Tibial artery (tissue), 4 donors: ENCODE data around the gene FARSA.
"Not testable (repeated sequence)": the region's sequence is repeated elsewhere in the genome, so short reads cannot be mapped to it uniquely, and the experiment has no call there.

Experiments used
- DNase-seq, 2 donors: peaks; one replicate each; pipeline ENCODE4 v3.0.0-alpha.2; 2019
- H3K27ac ChIP-seq, 2 donors: fragments of 200-600 bp; sonication (generic) in 1 of 2; 1 replicate in 1 of 2; 2 replicates in 1 of 2; pipeline ENCODE4 v1.5.1; 2018 to 2019; ENCODE audit warnings: mild to moderate bottlenecking in 1 of 2
- H3K27me3 ChIP-seq, 2 donors: fragments of 200-600 bp; sonication (generic) in 1 of 2; one replicate each; pipeline versions ENCODE4 v1.5.1 to v1.6.0; 2016 to 2019
- H3K36me3 ChIP-seq, 3 donors: fragments of 200-600 bp; sonication (generic) in 2 of 3; one replicate each; pipeline ENCODE4 v1.5.1; 2016 to 2019; ENCODE audit warnings: mild to moderate bottlenecking in 2 of 3
- H3K4me1 ChIP-seq, 4 donors: fragments of 200-600 bp; sonication (generic) in 2 of 4; 1 replicate in 3 of 4; 2 replicates in 1 of 4; pipeline ENCODE4 v1.5.1; 2016 to 2019
- H3K4me3 ChIP-seq, 2 donors: fragments of 200-600 bp; sonication (generic) in 1 of 2; 1 replicate in 1 of 2; 2 replicates in 1 of 2; pipeline ENCODE4 v1.5.1; 2018 to 2019; ENCODE audit warnings: mild to moderate bottlenecking in 2 of 2
- H3K9me3 ChIP-seq, 3 donors: fragments of 200-600 bp; sonication (generic) in 1 of 3; one replicate each; pipeline ENCODE4 v1.5.1; 2016 to 2019
- CTCF ChIP-seq, 2 experiments: fragments of 200-600 bp in 1 of 2; fragments of 450-650 bp in 1 of 2; IDR thresholded peaks; one replicate each; pipeline ENCODE4 v1.5.1; 2017 to 2019; ENCODE audit warnings: antibody characterized with exemption in 2 of 2, mild to moderate bottlenecking in 1 of 2, moderate library complexity in 1 of 2
- intact Hi-C: fragments of 100-400 bp; cut with DNase I; formaldehyde crosslinking; loops from one replicate; pipeline ENCODE4 v1.15.0; 2023; ENCODE audit warnings: low total_unique reads

Gene FARSA

GRCh38 chr19:12933287-12934072 is at the start of gene FARSA:
Gene FARSA (minus strand): TSS chr19:12933711. CDS start chr19:12933696, 15 bp downstream.
- Histone ChIP-seq H3K27me3 (no peaks in the 10 kb centered on the region), H3K36me3 (peaks cover 16 to 26% (median 21%) of the 10 kb centered on the region in 3 donors), H3K4me1 (peaks cover 0 to 28% (median 25%) of the 10 kb centered on the region in 4 donors), H3K4me3 (peak within 1 kb of the TSS; percentile 91 to 99), H3K27ac (peak within 1 kb of the TSS; percentile 85 to 86), H3K9me3 (no peaks in the 10 kb centered on the region)
- TF ChIP-seq CTCF (IDR thresholded peaks at IDR 0.05) = no peak
- intact Hi-C loops = no loop called here
- peak; percentile 93 to 96 for DNase-seq

GRCh38 chr19:12983091-12983490 is 49.6 kb upstream of the FARSA start:
- peak overlapping the region; percentile 36 to 50 for H3K27ac ChIP-seq

GRCh38 chr19:12982648-12983047 is 49.1 kb upstream of the FARSA start:
- peaks cover 0 to 30% (median 13%) of the 10 kb centered on the region in 4 donors for H3K4me1 ChIP-seq
- H3K9me3 ChIP-seq = no peaks in the 10 kb centered on the region
- no peak overlapping the region for H3K4me3 ChIP-seq
- no peak for TF ChIP-seq CTCF (IDR thresholded peaks at IDR 0.05)
- peak overlapping the region in 1 of 2 donors; percentile 50 for H3K27ac ChIP-seq
- no peaks in the 10 kb centered on the region for H3K27me3 ChIP-seq
- intact Hi-C loops = loop anchor here (2.0 kb wide), 1 partner anchor 110 kb away; no protein-coding TSS in a partner anchor
- no peak for DNase-seq
- H3K36me3 ChIP-seq = no peaks in the 10 kb centered on the region

More at GRCh38 chr19:12983091-12983490, 49.6 kb upstream of the FARSA start:
- H3K4me3 ChIP-seq = peak overlapping the region; percentile 33 to 43
- no peaks in the 10 kb centered on the region for H3K27me3 ChIP-seq
- intact Hi-C loops = loop anchor here (2.0 kb wide), 1 partner anchor 110 kb away; no protein-coding TSS in a partner anchor
- no peaks in the 10 kb centered on the region for H3K9me3 ChIP-seq
- TF ChIP-seq CTCF (IDR thresholded peaks at IDR 0.05) = no peak
- peaks cover 0 to 30% (median 13%) of the 10 kb centered on the region in 4 donors for H3K4me1 ChIP-seq
- no peaks in the 10 kb centered on the region for H3K36me3 ChIP-seq
- no peak for DNase-seq

- peaks cover 0 to 21% (median 9%) of the 10 kb centered on the region in 4 donors for H3K4me1 ChIP-seq
- H3K27me3 ChIP-seq = no peaks in the 10 kb centered on the region
- TF ChIP-seq CTCF (IDR thresholded peaks at IDR 0.05) = no peak
- no peak for DNase-seq
- intact Hi-C loops = no loop called here
- no peaks in the 10 kb centered on the region for H3K9me3 ChIP-seq
- H3K27ac ChIP-seq = no peak overlapping the region
- no peak overlapping the region for H3K4me3 ChIP-seq
- no peaks in the 10 kb centered on the region for H3K36me3 ChIP-seq
These were observed 46.5 kb upstream of the FARSA start for GRCh38 chr19:12979974-12980373.

DNA sequence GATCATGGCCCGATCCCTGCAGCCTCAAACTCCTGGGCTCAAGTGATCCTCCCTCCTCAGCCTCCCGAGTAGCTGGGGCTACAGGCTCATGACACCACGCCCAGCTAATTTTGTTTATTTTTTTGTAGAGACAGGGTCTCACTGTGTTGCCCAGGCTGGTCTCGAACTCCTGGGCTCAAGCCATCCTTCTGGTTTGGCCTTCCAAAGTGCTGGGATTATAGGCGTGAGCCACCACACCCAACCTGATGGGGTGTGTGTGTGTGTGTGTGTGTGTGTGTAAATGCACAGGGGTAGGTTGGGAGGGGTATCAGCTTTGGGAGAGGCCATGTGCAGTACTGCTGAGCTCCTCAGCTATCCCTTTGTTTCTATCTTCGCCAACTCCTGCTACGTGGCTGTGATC is 42.6 kb upstream of the FARSA start:
- intact Hi-C loops, H3K9me3 ChIP-seq, H3K4me3 ChIP-seq, H3K36me3 ChIP-seq, H3K27ac ChIP-seq, H3K4me1 ChIP-seq, DNase-seq, H3K27me3 ChIP-seq: not testable (repeated sequence)

GRCh38 chr19:12975221-12975741 is 41.8 kb upstream of the FARSA start:
- no peak for DNase-seq
- Histone ChIP-seq H3K9me3 (no peaks in the 10 kb centered on the region), H3K4me3 (no peak overlapping the region), H3K27ac (no peak overlapping the region), H3K4me1 (no peaks in the 10 kb centered on the region), H3K27me3 (no peaks in the 10 kb centered on the region), H3K36me3 (no peaks in the 10 kb centered on the region)
- intact Hi-C loops = no loop called here
- TF ChIP-seq CTCF (IDR thresholded peaks at IDR 0.05) = no peak
